Kidney (tissue), 14 donors: ENCODE results near the gene BZW2. TPM values are rescaled to one million over a fixed set of nuclear protein-coding genes. Genes with fewer than 3 reads are reported as not detected.
A peak's percentile ranks its signal among the peaks of the same experiment; 100 is the strongest.

Experiments used
- DNase-seq, 5 donors: peaks; one replicate each; pipeline ENCODE4 v3.0.0-alpha.2; 2013 to 2020
- FAIRE-seq: peaks from 2 replicates; lab custom pipeline; 2012; peaks lifted over from hg19 to GRCh38; lab: Jason Lieb, UNC
- H3K27ac ChIP-seq, 2 donors: one replicate each; pipeline ENCODE4 v1.7.0; 2013; ENCODE audit warnings: low read depth in 2 of 2, low read length in 2 of 2, inconsistent platforms in 1 of 2
- H3K27me3 ChIP-seq: one replicate; pipeline ENCODE4 v1.7.1; 2013; ENCODE audit warnings: low read length, inconsistent platforms; ENCODE audit not compliant: control insufficient read depth, insufficient read depth
- H3K36me3 ChIP-seq, 3 donors: one replicate each; pipeline versions ENCODE4 v1.7.0 to v1.7.1; 2013; ENCODE audit warnings: low read length in 3 of 3, control low read depth in 1 of 3, inconsistent platforms in 1 of 3; ENCODE audit not compliant: insufficient read depth in 3 of 3, control insufficient read depth in 2 of 3
- H3K4me1 ChIP-seq, 3 donors: one replicate each; pipeline versions ENCODE4 v1.7.0 to v1.7.1; 2013; ENCODE audit warnings: low read length in 3 of 3, inconsistent platforms in 1 of 3, low read depth in 1 of 3; ENCODE audit not compliant: control insufficient read depth in 2 of 3, insufficient read depth in 2 of 3
- H3K4me3 ChIP-seq, 3 donors: one replicate each; pipeline versions ENCODE4 v1.7.0 to v1.8.1; 2013; ENCODE audit warnings: low read length in 3 of 3, control low read depth in 1 of 3, inconsistent platforms in 1 of 3
- H3K9ac ChIP-seq, 3 donors: one replicate each; pipeline versions ENCODE4 v1.7.0 to v1.7.1; 2013; ENCODE audit warnings: low read length in 3 of 3, control low read depth in 1 of 3, inconsistent platforms in 1 of 3
- H3K9me3 ChIP-seq, 3 donors: one replicate each; pipeline versions ENCODE4 v1.7.0 to v1.7.1; 2013; ENCODE audit warnings: low read length in 3 of 3, control low read depth in 1 of 3, inconsistent platforms in 1 of 3; ENCODE audit not compliant: control insufficient read depth in 2 of 3, insufficient read depth in 1 of 3
- CTCF ChIP-seq: IDR thresholded peaks from 3 replicates; pipeline ENCODE4 v1.5.1; 2012; ENCODE audit warnings: mild to moderate bottlenecking, moderate library complexity, borderline replicate concordance; ENCODE audit not compliant: insufficient read depth; ENCODE audit errors: extremely low read depth
- intact Hi-C: fragments of 100-400 bp; cut with DNase I; formaldehyde crosslinking; loops from one replicate; pipeline ENCODE4 v1.11.1; 2022
- polyA plus RNA-seq: library from polyadenylated mRNA; stranded (reverse); fragments of 350-450 nt; fragmentation: Illumina TruSeq; extraction: RNeasy Lipid Tissue Mini Kit (QIAGEN cat#74804); gene quantifications from one replicate; pipeline ENCODE4 v1.2.3, GENCODE V29; 2014; ENCODE audit warnings: low read depth, low replicate concordance; ENCODE audit not compliant: insufficient read depth
- total RNA-seq: library from RNA; stranded (reverse); fragmentation: NEBNext Ultra II Directional; extraction: Animal tissue kit (Norgen Biotek cat#: 25700); gene quantifications from one replicate; pipeline ENCODE4 v1.2.1, GENCODE V29; 2021
- donor health status: control.
- donor health status: control.
- donor health status: control.
- donor health status: control.
- donor health status: control.
- donor health status: DM: yes; HTN: yes; CAD: no.
- donor health status: Normal renal cell carcinoma (clear cell type).

BZW2 gene
- total and polyA plus RNA-seq, 2 donors from 2014 or later = 24.8 to 49.1 TPM

GRCh38 chr7:16739863-16740622, 94.1 kb downstream of the BZW2 start:
- no peak overlapping the region for H3K9ac ChIP-seq
- FAIRE-seq = no peak

GRCh38 chr7:16740623-16740953, 94.6 kb downstream of the BZW2 start:
- FAIRE-seq = no peak
- Histone ChIP-seq H3K4me3 (no peak overlapping the region), H3K36me3 (no peaks in the 10 kb centered on the region), H3K27ac (peak overlapping the region in 1 of 2 donors; percentile 23), H3K9me3 (no peaks in the 10 kb centered on the region), H3K9ac (no peak overlapping the region), H3K27me3 (no peaks in the 10 kb centered on the region), H3K4me1 (no peaks in the 10 kb centered on the region)
- no peak for DNase-seq
- TF ChIP-seq CTCF = no peak
- intact Hi-C loops = no loop called here

More at GRCh38 chr7:16739863-16740622, 94.1 kb downstream of the BZW2 start:
- Histone ChIP-seq H3K4me1 (no peaks in the 10 kb centered on the region), H3K27ac (no peak overlapping the region), H3K27me3 (no peaks in the 10 kb centered on the region), H3K4me3 (no peak overlapping the region), H3K9me3 (no peaks in the 10 kb centered on the region), H3K36me3 (no peaks in the 10 kb centered on the region)
- intact Hi-C loops = no loop called here
- TF ChIP-seq CTCF = no peak
- peak in 1 of 5 donors; percentile 66 for DNase-seq

GRCh38 chr7:16740996-16741395, 95.0 kb downstream of the BZW2 start:
- Histone ChIP-seq H3K27ac (no peak overlapping the region), H3K27me3 (no peaks in the 10 kb centered on the region), H3K4me3 (no peak overlapping the region), H3K4me1 (no peaks in the 10 kb centered on the region), H3K36me3 (no peaks in the 10 kb centered on the region), H3K9me3 (no peaks in the 10 kb centered on the region), H3K9ac (no peak overlapping the region)
- FAIRE-seq (no peak), DNase-seq (no peak)
- intact Hi-C loops = no loop called here
- TF ChIP-seq CTCF = no peak
